ENCODE measurements around the gene RPL37.
"Not testable (repeated sequence)": the region's sequence is repeated elsewhere in the genome, so short reads cannot be mapped to it uniquely, and the experiment has no call there.

Gene RPL37

GRCh38 chr5:40828021-40828631 lies 6.9 kb downstream of the RPL37 start:
- Histone ChIP-seq H3K9ac (ENCODE audit: low read length) (no peak overlapping the region), H3K36me3 (ENCODE audit: low read length) (peaks cover 57% of the 10 kb centered on the region), H2AFZ (ENCODE audit: low read depth, low read length, severe bottlenecking) (no peak overlapping the region), H3K4me2 (ENCODE audit: low read depth, low read length, poor library complexity, severe bottlenecking) (no peak overlapping the region), H3K27ac (ENCODE audit: low read depth, low read length) (no peak overlapping the region), H3F3A (ENCODE audit: insufficient read depth) (peaks cover 94% of the 10 kb centered on the region), H3K9me2 (replicated peaks; ENCODE audit: insufficient read depth, low read length) (no peaks in the 10 kb centered on the region), H4K20me1 (ENCODE audit: low read depth, low read length) (peaks cover 55% of the 10 kb centered on the region), H3K9me3 (ENCODE audit: insufficient read depth, low read length) (no peaks in the 10 kb centered on the region), H3K27me3 (ENCODE audit: low read length) (no peaks in the 10 kb centered on the region), H3K79me2 (ENCODE audit: insufficient read depth, low read length) (peaks cover 32% of the 10 kb centered on the region), H3K4me3 (ENCODE audit: insufficient read depth, low read length, poor library complexity, severe bottlenecking) (no peak overlapping the region)
- TF ChIP-seq EZH2phosphoT487 (conservative IDR thresholded peaks at IDR 0.05; ENCODE audit: low read length) = no peak
- TF ChIP-seq CTCF (IDR thresholded peaks at IDR 0.05; ENCODE audit: insufficient read depth, low read length, poor library complexity, severe bottlenecking) = no peak

GRCh38 chr5:40827188-40827977 lies 7.6 kb downstream of the RPL37 start:
- H3K27ac ChIP-seq (ENCODE audit: low read depth, low read length) = no peak overlapping the region
- peaks cover 48% of the 10 kb centered on the region for H4K20me1 ChIP-seq (ENCODE audit: low read depth, low read length)
- H3K36me3 ChIP-seq (ENCODE audit: low read length) = peaks cover 50% of the 10 kb centered on the region

DNA sequence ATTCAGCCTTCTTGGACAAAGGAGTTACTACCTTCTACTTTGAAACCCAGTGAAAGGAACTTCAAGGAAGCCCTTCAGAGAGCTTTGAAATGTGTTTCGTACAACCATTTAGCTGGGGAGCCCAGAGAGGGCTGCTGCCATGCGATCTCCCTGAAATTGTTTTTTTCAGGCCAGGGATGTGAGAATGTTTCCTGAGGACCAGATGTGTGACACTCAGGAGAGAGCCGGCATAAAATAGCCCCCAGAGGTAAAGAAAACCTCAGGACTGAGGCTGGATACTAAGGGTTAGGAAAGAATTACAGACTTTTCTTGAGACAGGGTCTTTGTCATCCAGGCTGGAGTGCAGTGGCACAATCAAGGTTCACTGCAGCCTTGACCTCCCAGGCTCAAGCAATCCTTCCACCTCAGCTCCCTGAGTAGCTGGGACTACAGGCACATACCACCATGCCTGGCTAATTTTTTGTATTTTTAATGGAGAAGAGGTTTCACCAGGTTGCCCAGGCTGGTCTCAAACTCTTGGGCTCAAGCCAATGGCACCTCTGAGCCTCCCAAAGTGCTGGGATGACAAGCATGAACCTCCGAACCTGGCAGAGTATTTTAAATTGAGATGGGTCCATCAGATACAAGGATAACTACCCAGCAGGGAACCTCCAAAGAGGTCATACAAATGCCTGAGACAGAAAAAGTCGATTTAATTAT lies 8.4 kb downstream of the RPL37 start:
- H3K4me2 ChIP-seq (ENCODE audit: low read depth, low read length, poor library complexity, severe bottlenecking) = no peak overlapping the region
- peaks cover 79% of the 10 kb centered on the region for H3F3A ChIP-seq (ENCODE audit: insufficient read depth)
- no peaks in the 10 kb centered on the region for H3K9me3 ChIP-seq (ENCODE audit: insufficient read depth, low read length)
- no peak overlapping the region for H3K27ac ChIP-seq (ENCODE audit: low read depth, low read length)
- H3K4me3 ChIP-seq (ENCODE audit: insufficient read depth, low read length, poor library complexity, severe bottlenecking) = no peak overlapping the region
- H3K9ac ChIP-seq (ENCODE audit: low read length) = no peak overlapping the region
- no peaks in the 10 kb centered on the region for H3K9me2 ChIP-seq (replicated peaks; ENCODE audit: insufficient read depth, low read length)
- no peak for TF ChIP-seq EZH2phosphoT487 (conservative IDR thresholded peaks at IDR 0.05; ENCODE audit: low read length)
- TF ChIP-seq CTCF (IDR thresholded peaks at IDR 0.05; ENCODE audit: insufficient read depth, low read length, poor library complexity, severe bottlenecking) = no peak
- H4K20me1 ChIP-seq (ENCODE audit: low read depth, low read length) = peaks cover 40% of the 10 kb centered on the region
- H3K36me3 ChIP-seq (ENCODE audit: low read length) = peaks cover 42% of the 10 kb centered on the region
- H2AFZ ChIP-seq (ENCODE audit: low read depth, low read length, severe bottlenecking) = no peak overlapping the region
- H3K27me3 ChIP-seq (ENCODE audit: low read length) = no peaks in the 10 kb centered on the region
- H3K79me2 ChIP-seq (ENCODE audit: insufficient read depth, low read length) = peaks cover 17% of the 10 kb centered on the region

More at GRCh38 chr5:40827188-40827977, 7.6 kb downstream of the RPL37 start:
- H3K79me2 ChIP-seq (ENCODE audit: insufficient read depth, low read length) = peaks cover 24% of the 10 kb centered on the region
- H3F3A ChIP-seq (ENCODE audit: insufficient read depth) = peaks cover 87% of the 10 kb centered on the region
- no peak overlapping the region for H2AFZ ChIP-seq (ENCODE audit: low read depth, low read length, severe bottlenecking)
- no peak overlapping the region for H3K4me3 ChIP-seq (ENCODE audit: insufficient read depth, low read length, poor library complexity, severe bottlenecking)
- no peak overlapping the region for H3K4me2 ChIP-seq (ENCODE audit: low read depth, low read length, poor library complexity, severe bottlenecking)
- no peaks in the 10 kb centered on the region for H3K27me3 ChIP-seq (ENCODE audit: low read length)
- H3K9ac ChIP-seq (ENCODE audit: low read length) = no peak overlapping the region
- no peaks in the 10 kb centered on the region for H3K9me2 ChIP-seq (replicated peaks; ENCODE audit: insufficient read depth, low read length)
- TF ChIP-seq CTCF (IDR thresholded peaks at IDR 0.05; ENCODE audit: insufficient read depth, low read length, poor library complexity, severe bottlenecking) (no peak), EZH2phosphoT487 (conservative IDR thresholded peaks at IDR 0.05; ENCODE audit: low read length) (no peak)
- H3K9me3 ChIP-seq (ENCODE audit: insufficient read depth, low read length) = no peaks in the 10 kb centered on the region

GRCh38 chr5:40825461-40826043 lies 9.5 kb downstream of the RPL37 start:
- Histone ChIP-seq H3K36me3 (ENCODE audit: low read length) (peaks cover 32% of the 10 kb centered on the region), H3F3A (ENCODE audit: insufficient read depth) (peaks cover 68% of the 10 kb centered on the region)

More at GRCh38 chr5:40825461-40826043, 9.5 kb downstream of the RPL37 start:
- H3K4me2 ChIP-seq (ENCODE audit: low read depth, low read length, poor library complexity, severe bottlenecking); H2AFZ ChIP-seq (ENCODE audit: low read depth, low read length, severe bottlenecking); H3K27ac ChIP-seq (ENCODE audit: low read depth, low read length); H3K4me3 ChIP-seq (ENCODE audit: insufficient read depth, low read length, poor library complexity, severe bottlenecking); H3K9me3 ChIP-seq (ENCODE audit: insufficient read depth, low read length); H3K9ac ChIP-seq (ENCODE audit: low read length); H3K9me2 ChIP-seq (replicated peaks; ENCODE audit: insufficient read depth, low read length); H3K79me2 ChIP-seq (ENCODE audit: insufficient read depth, low read length); H3K27me3 ChIP-seq (ENCODE audit: low read length): not testable (repeated sequence)
- H4K20me1 ChIP-seq (ENCODE audit: low read depth, low read length) = peaks cover 30% of the 10 kb centered on the region; the same call in 1 of the 2 replicates

Data from SU-DHL-6 (cell line).